HepG2 (cell line): ENCODE data around the gene SLC38A8. TPM values are rescaled to one million over a fixed set of nuclear protein-coding genes. Genes with fewer than 3 reads are reported as not detected.

Experiments
- ATAC-seq: fragments of 200-7000 bp; cut with Tn5 transposase; 3 replicates; pipeline ENCODE4 v1.9.1; 2020; ENCODE audit warnings: mild to moderate bottlenecking, moderate library complexity
- BruUV-seq: library from RNA; stranded (reverse); fragments of 400-500 nt; replicated peaks from 2 replicates; lab custom pipeline; 2021; lab: Mats Ljungman, UMichigan
- CTCF ChIA-PET: fragments of 300-600 bp; formaldehyde crosslinking; extraction: SDS; loops from one replicate; lab custom pipeline; 2021; ENCODE audit warnings: low total read pairs, inconsistent platforms, low intra/inter-chr PET ratio; lab: Yijun Ruan, JAX
- POLR2A ChIA-PET: fragments of 350-600 bp; sonication (Branson Sonifier 250); formaldehyde crosslinking; loops from one replicate; lab custom pipeline; 2020; ENCODE audit warnings: antibody characterized with exemption, inconsistent platforms; lab: Yijun Ruan, JAX
- DNase-seq: peaks from one replicate; pipeline ENCODE4 v3.0.0-alpha.2; 2015; ENCODE audit warnings: low spot score
- FAIRE-seq: peaks from 3 replicates; lab custom pipeline; 2011; peaks lifted over from hg19 to GRCh38; lab: Jason Lieb, UNC
- H2AFZ ChIP-seq: one replicate; pipeline ENCODE4 v1.6.1; 2011; ENCODE audit warnings: low read length, inconsistent platforms
- H3K27ac ChIP-seq: fragments of 300-600 bp; 3 replicates; pipeline ENCODE4 v1.8.0; 2011; ENCODE audit warnings: mixed run types, mild to moderate bottlenecking, mixed read lengths, low read length, inconsistent platforms; ENCODE audit not compliant: insufficient read depth; ENCODE audit errors: extremely low read length
- H3K27me3 ChIP-seq, 2 experiments: fragments of 200-600 bp in 1 of 2; 2 replicates in 1 of 2; 3 replicates in 1 of 2; pipeline versions ENCODE4 v1.6.0 to v1.8.0; 2011; ENCODE audit warnings: low read length in 2 of 2, mild to moderate bottlenecking in 2 of 2, moderate library complexity in 2 of 2, inconsistent platforms in 1 of 2; ENCODE audit not compliant: insufficient read depth in 2 of 2, control insufficient read depth in 1 of 2
- H3K36me3 ChIP-seq, 2 experiments: fragments of 200-600 bp in 1 of 2; replicated peaks in 1 of 2; 2 replicates in 1 of 2; 3 replicates in 1 of 2; pipeline versions ENCODE4 v1.5.1 to v1.8.0; 2011; ENCODE audit warnings: low read length in 2 of 2, inconsistent platforms in 1 of 2; ENCODE audit not compliant: insufficient read depth in 2 of 2, control insufficient read depth in 1 of 2
- H3K4me1 ChIP-seq: 2 replicates; pipeline ENCODE4 v1.5.1; 2012; ENCODE audit warnings: low read length, inconsistent platforms; ENCODE audit not compliant: insufficient read depth
- H3K4me2 ChIP-seq: 2 replicates; pipeline ENCODE4 v1.6.0; 2011; ENCODE audit warnings: low read depth, low read length, inconsistent platforms
- H3K4me3 ChIP-seq, 3 experiments: fragments of 200-600 bp in 1 of 3; sonication (generic), shearing (Covaris generic) in 1 of 3; replicated peaks in 1 of 3; 2 replicates each; pipeline ENCODE4 v1.5.1; 2011 to 2016; ENCODE audit warnings: low read length in 3 of 3, inconsistent platforms in 2 of 3, low read depth in 2 of 3, mild to moderate bottlenecking in 2 of 3, control low read depth in 1 of 3, mixed read lengths in 1 of 3; ENCODE audit not compliant: insufficient read depth in 1 of 3
- H3K79me2 ChIP-seq: one replicate; pipeline ENCODE4 v1.6.1; 2011; ENCODE audit warnings: low read length, inconsistent platforms; ENCODE audit not compliant: insufficient read depth
- H3K9ac ChIP-seq: 2 replicates; pipeline ENCODE4 v1.6.0; 2011; ENCODE audit warnings: mild to moderate bottlenecking, low read depth, low read length, inconsistent platforms; ENCODE audit not compliant: insufficient read depth
- H3K9me3 ChIP-seq: 2 replicates; pipeline ENCODE4 v1.5.1; 2012; ENCODE audit warnings: mild to moderate bottlenecking, low read length
- H4K20me1 ChIP-seq: 2 replicates; pipeline ENCODE4 v1.6.0; 2011; ENCODE audit warnings: inconsistent platforms, mild to moderate bottlenecking, low read length, moderate library complexity; ENCODE audit not compliant: insufficient read depth
- BORCS8-MEF2B ChIP-seq: sonication (generic); formaldehyde crosslinking; IDR thresholded peaks from 2 replicates; pipeline ENCODE4 v1.8.0; 2022; ENCODE audit warnings: mild to moderate bottlenecking, missing genetic modification reagents
- ETV6 ChIP-seq: sonication (generic); formaldehyde crosslinking; conservative IDR thresholded peaks from 2 replicates; pipeline ENCODE4 v1.4.0; 2020; ENCODE audit warnings: missing genetic modification reagents
- GPN1 ChIP-seq: sonication (generic); formaldehyde crosslinking; IDR thresholded peaks from 2 replicates; pipeline ENCODE4 v1.5.1; 2020; ENCODE audit warnings: missing genetic modification reagents, borderline replicate concordance
- GTF3A ChIP-seq: sonication (generic); formaldehyde crosslinking; conservative IDR thresholded peaks from 2 replicates; pipeline ENCODE4 v1.4.0; 2020; ENCODE audit warnings: mild to moderate bottlenecking, missing genetic modification reagents
- GZF1 ChIP-seq: sonication (generic); formaldehyde crosslinking; IDR thresholded peaks from 2 replicates; pipeline ENCODE4 v1.5.1; 2020; ENCODE audit warnings: mild to moderate bottlenecking, missing genetic modification reagents
- KLF12 ChIP-seq: sonication (generic); formaldehyde crosslinking; IDR thresholded peaks from 2 replicates; pipeline ENCODE4 v1.4.0; 2020; ENCODE audit warnings: missing genetic modification reagents, borderline replicate concordance
- SMC3 ChIP-seq: IDR thresholded peaks from 2 replicates; pipeline ENCODE4 v1.6.1; 2011; ENCODE audit warnings: low read length, improper control_type of control experiment
- TP53 ChIP-seq: sonication (generic); formaldehyde crosslinking; conservative IDR thresholded peaks from 2 replicates; pipeline ENCODE4 v1.4.0; 2020; ENCODE audit warnings: missing genetic modification reagents
- U2AF2 ChIP-seq: fragments of 200-400 bp; formaldehyde crosslinking; IDR thresholded peaks from 2 replicates; pipeline ENCODE4 v1.6.1; 2017; ENCODE audit warnings: low read depth, mild to moderate bottlenecking, low read length
- ZNF234 ChIP-seq: sonication (generic); formaldehyde crosslinking; conservative IDR thresholded peaks from 2 replicates; pipeline ENCODE4 v1.5.1; 2020; ENCODE audit warnings: mild to moderate bottlenecking, missing genetic modification reagents
- ZNF557 ChIP-seq: sonication (generic); formaldehyde crosslinking; IDR thresholded peaks from 2 replicates; pipeline ENCODE4 v1.4.0; 2020; ENCODE audit warnings: missing genetic modification reagents
- ZNF563 ChIP-seq: sonication (generic); formaldehyde crosslinking; IDR thresholded peaks from 2 replicates; pipeline ENCODE4 v1.8.0; 2022; ENCODE audit warnings: mild to moderate bottlenecking, moderate library complexity, missing genetic modification reagents
- ZNF607 ChIP-seq: sonication (generic); formaldehyde crosslinking; IDR thresholded peaks from 2 replicates; pipeline ENCODE4 v1.5.1; 2020; ENCODE audit warnings: missing genetic modification reagents, mild to moderate bottlenecking, borderline replicate concordance
- ZNF7 ChIP-seq: IDR thresholded peaks from 2 replicates; pipeline ENCODE4 v1.6.1; 2016; ENCODE audit warnings: missing biosample characterization, missing genetic modification reagents
- WGBS: methylation state at CpG from one replicate; pipeline ENCODE4 v1.1.6; 2017; ENCODE audit warnings: low lambda C conversion rate; 5-methylcytosine and 5-hydroxymethylcytosine counted together
- in situ Hi-C: cut with HindIII; loops from 2 replicates; pipeline ENCODE4 v1.10.0; 2017; ENCODE audit warnings: low pct_unique_long_range_greater_than_20kb; ENCODE audit not compliant: extremely low pct_ligation_motif_present
- intact Hi-C: fragments of 100-400 bp; cut with micrococcal nuclease; formaldehyde crosslinking; loops from one replicate; pipeline ENCODE4 v1.10.0; 2022; ENCODE audit not compliant: unreplicated experiment
- polyA plus RNA-seq, 8 experiments: library from polyadenylated mRNA; depleted of rRNA in 3 of 8; stranded (reverse) in 7 of 8; unstranded in 1 of 8; fragments of >200 nt; fragmentation: Illumina TruSeq in 4 of 8; extraction: Trizol in 4 of 8; gene quantifications; 2 replicates each; pipeline versions ENCODE4 v1.2.1 to v1.2.3, GENCODE V29; 2011 to 2016; ENCODE audit warnings: low read depth in 4 of 8, missing spikeins in 1 of 8, mixed read lengths in 1 of 8; ENCODE audit not compliant: insufficient read depth in 1 of 8
- total RNA-seq, 5 experiments: library from RNA; depleted of rRNA; stranded (reverse); fragments of >200 nt; fragmentation: Illumina TruSeq; extraction: Trizol; gene quantifications; 2 replicates each; pipeline ENCODE4 v1.2.3, GENCODE V29; 2016; ENCODE audit warnings: low read depth in 1 of 5
- TF ChIP-seq, protein P1 (sequence below): IDR thresholded peaks from 2 replicates; pipeline ENCODE4 v1.6.1; 2018; ENCODE audit warnings: missing genetic modification reagents, mild to moderate bottlenecking, missing compliant biosample characterization
- TF ChIP-seq, protein P2 (sequence below): IDR thresholded peaks from 2 replicates; pipeline ENCODE4 v1.6.1; 2016; ENCODE audit warnings: missing compliant biosample characterization, missing genetic modification reagents, borderline replicate concordance
- TF ChIP-seq, protein P3 (sequence below), 2 experiments: sonication (generic) in 1 of 2; formaldehyde crosslinking in 1 of 2; IDR thresholded peaks; 2 replicates each; pipeline versions ENCODE4 v1.5.1 to v1.6.1; 2011 to 2020; ENCODE audit warnings: borderline replicate concordance in 1 of 2, low read depth in 1 of 2, low read length in 1 of 2, mild to moderate bottlenecking in 1 of 2, missing genetic modification reagents in 1 of 2, moderate library complexity in 1 of 2

SLC38A8 gene
- total and polyA plus RNA-seq, 2 of the 13 experiments (the other 11 are each of a cell fraction or from before 2014, with no cell fraction given): 0.24 to 0.37 TPM

DNA sequence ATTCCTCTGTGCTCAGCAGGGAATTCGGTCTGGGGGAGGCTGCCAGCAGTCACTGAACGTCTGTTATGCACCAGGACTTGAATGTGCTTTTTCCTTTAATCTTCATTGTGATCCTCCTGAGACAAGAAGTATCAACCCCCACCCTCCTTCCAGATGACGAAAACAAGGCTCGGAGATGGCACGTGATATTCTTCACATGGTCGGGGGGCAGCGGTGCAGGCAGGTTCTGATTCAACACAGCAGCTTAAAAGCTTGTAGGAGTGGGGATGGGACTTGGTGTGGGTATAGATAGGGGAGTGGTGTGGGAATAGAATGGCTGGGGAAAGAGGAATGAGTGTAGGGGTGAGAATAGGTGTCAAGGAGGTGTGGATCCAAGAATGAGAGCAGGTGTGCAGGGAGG lies 68.1 kb downstream of the SLC38A8 start:
- H3K4me3 ChIP-seq: no peak overlapping the region
- DNase-seq (no peak), ATAC-seq (no peak), FAIRE-seq (no peak)
- no peak overlapping the region for H2AFZ ChIP-seq
- intact Hi-C loops (loop anchor here (5.0 kb wide), 2 partner anchors 68 to 933 kb away; partner anchors contain the start of gene SLC38A8), in situ Hi-C loops (loop anchor here (25.0 kb wide), 1 partner anchor 213 kb away; the partner anchor contains the start of genes ADAD2 and TAF1C)
- CTCF ChIA-PET: no interaction called here
- H3K27ac ChIP-seq: no peak overlapping the region
- POLR2A ChIA-PET: no interaction called here
- peaks cover 17% of the 10 kb centered on the region for H3K4me1 ChIP-seq
- peaks cover 17% of the 10 kb centered on the region for H3K9me3 ChIP-seq
- 16% methylated on average over 7 of the region's 7 CpGs for WGBS
- no peaks in the 10 kb centered on the region for H3K79me2 ChIP-seq
- no peak overlapping the region for H3K4me2 ChIP-seq
- H3K9ac ChIP-seq: no peak overlapping the region
- BruUV-seq: no TSS peak
- H3K36me3 ChIP-seq: no peaks in the 10 kb centered on the region
- H3K27me3 ChIP-seq: peaks cover 5 to 53% of the 10 kb centered on the region in 2 experiments; a peak in 4 of 5 replicates
- peaks cover 3% of the 10 kb centered on the region; the same call in 1 of the 2 replicates for H4K20me1 ChIP-seq
- TF ChIP-seq SMC3 (no peak), GPN1 (CRISPR knock-in tag) (no peak), ZNF607 (CRISPR knock-in tag) (no peak), BORCS8-MEF2B (CRISPR knock-in tag) (no peak), ZNF557 (CRISPR knock-in tag) (no peak), GZF1 (no peak), ZNF7 (CRISPR knock-in tag) (no peak), ZNF234 (no peak), ZNF563 (CRISPR knock-in tag) (no peak), ETV6 (CRISPR knock-in tag) (no peak), U2AF2 (no peak), GTF3A (no peak), KLF12 (CRISPR knock-in tag) (no peak), TP53 (CRISPR knock-in tag) (no peak)
- TF ChIP-seq, protein P1, sequence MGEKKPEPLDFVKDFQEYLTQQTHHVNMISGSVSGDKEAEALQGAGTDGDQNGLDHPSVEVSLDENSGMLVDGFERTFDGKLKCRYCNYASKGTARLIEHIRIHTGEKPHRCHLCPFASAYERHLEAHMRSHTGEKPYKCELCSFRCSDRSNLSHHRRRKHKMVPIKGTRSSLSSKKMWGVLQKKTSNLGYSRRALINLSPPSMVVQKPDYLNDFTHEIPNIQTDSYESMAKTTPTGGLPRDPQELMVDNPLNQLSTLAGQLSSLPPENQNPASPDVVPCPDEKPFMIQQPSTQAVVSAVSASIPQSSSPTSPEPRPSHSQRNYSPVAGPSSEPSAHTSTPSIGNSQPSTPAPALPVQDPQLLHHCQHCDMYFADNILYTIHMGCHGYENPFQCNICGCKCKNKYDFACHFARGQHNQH (CRISPR knock-in tag): no peak
- TF ChIP-seq, protein P2, sequence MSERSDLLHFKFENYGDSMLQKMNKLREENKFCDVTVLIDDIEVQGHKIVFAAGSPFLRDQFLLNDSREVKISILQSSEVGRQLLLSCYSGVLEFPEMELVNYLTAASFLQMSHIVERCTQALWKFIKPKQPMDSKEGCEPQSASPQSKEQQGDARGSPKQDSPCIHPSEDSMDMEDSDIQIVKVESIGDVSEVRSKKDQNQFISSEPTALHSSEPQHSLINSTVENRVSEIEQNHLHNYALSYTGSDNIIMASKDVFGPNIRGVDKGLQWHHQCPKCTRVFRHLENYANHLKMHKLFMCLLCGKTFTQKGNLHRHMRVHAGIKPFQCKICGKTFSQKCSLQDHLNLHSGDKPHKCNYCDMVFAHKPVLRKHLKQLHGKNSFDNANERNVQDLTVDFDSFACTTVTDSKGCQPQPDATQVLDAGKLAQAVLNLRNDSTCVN: no peak
- TF ChIP-seq, protein P3, sequence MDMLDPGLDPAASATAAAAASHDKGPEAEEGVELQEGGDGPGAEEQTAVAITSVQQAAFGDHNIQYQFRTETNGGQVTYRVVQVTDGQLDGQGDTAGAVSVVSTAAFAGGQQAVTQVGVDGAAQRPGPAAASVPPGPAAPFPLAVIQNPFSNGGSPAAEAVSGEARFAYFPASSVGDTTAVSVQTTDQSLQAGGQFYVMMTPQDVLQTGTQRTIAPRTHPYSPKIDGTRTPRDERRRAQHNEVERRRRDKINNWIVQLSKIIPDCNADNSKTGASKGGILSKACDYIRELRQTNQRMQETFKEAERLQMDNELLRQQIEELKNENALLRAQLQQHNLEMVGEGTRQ (IDR thresholded peaks at IDR 0.05; ENCODE audit: low read depth, low read length): no peak
- TF ChIP-seq, protein P3 (CRISPR knock-in tag; IDR thresholded peaks at IDR 0.05; ENCODE audit: borderline replicate concordance): no peak
